HepG2 (cell line): Measurements from ENCODE around the gene RASGRP1. TPM values are rescaled to one million over a fixed set of nuclear protein-coding genes. Genes with fewer than 3 reads are reported as not detected.

Experiments used
- ATAC-seq: fragments of 200-7000 bp; cut with Tn5 transposase; 3 replicates; pipeline ENCODE4 v1.9.1; 2020; ENCODE audit warnings: mild to moderate bottlenecking, moderate library complexity
- BruUV-seq: library from RNA; stranded (reverse); fragments of 400-500 nt; replicated peaks from 2 replicates; lab custom pipeline; 2021; lab: Mats Ljungman, UMichigan
- CTCF ChIA-PET: fragments of 300-600 bp; formaldehyde crosslinking; extraction: SDS; loops from one replicate; lab custom pipeline; 2021; ENCODE audit warnings: low total read pairs, inconsistent platforms, low intra/inter-chr PET ratio; lab: Yijun Ruan, JAX
- POLR2A ChIA-PET: fragments of 350-600 bp; sonication (Branson Sonifier 250); formaldehyde crosslinking; loops from one replicate; lab custom pipeline; 2020; ENCODE audit warnings: antibody characterized with exemption, inconsistent platforms; lab: Yijun Ruan, JAX
- DNase-seq: peaks from one replicate; pipeline ENCODE4 v3.0.0-alpha.2; 2015; ENCODE audit warnings: low spot score
- FAIRE-seq: peaks from 3 replicates; lab custom pipeline; 2011; peaks lifted over from hg19 to GRCh38; lab: Jason Lieb, UNC
- H2AFZ ChIP-seq: one replicate; pipeline ENCODE4 v1.6.1; 2011; ENCODE audit warnings: low read length, inconsistent platforms
- H3K27ac ChIP-seq: fragments of 300-600 bp; 3 replicates; pipeline ENCODE4 v1.8.0; 2011; ENCODE audit warnings: mixed run types, mild to moderate bottlenecking, mixed read lengths, low read length, inconsistent platforms; ENCODE audit not compliant: insufficient read depth; ENCODE audit errors: extremely low read length
- H3K27me3 ChIP-seq, 2 experiments: fragments of 200-600 bp in 1 of 2; 2 replicates in 1 of 2; 3 replicates in 1 of 2; pipeline versions ENCODE4 v1.6.0 to v1.8.0; 2011; ENCODE audit warnings: low read length in 2 of 2, mild to moderate bottlenecking in 2 of 2, moderate library complexity in 2 of 2, inconsistent platforms in 1 of 2; ENCODE audit not compliant: insufficient read depth in 2 of 2, control insufficient read depth in 1 of 2
- H3K36me3 ChIP-seq, 2 experiments: fragments of 200-600 bp in 1 of 2; replicated peaks in 1 of 2; 2 replicates in 1 of 2; 3 replicates in 1 of 2; pipeline versions ENCODE4 v1.5.1 to v1.8.0; 2011; ENCODE audit warnings: low read length in 2 of 2, inconsistent platforms in 1 of 2; ENCODE audit not compliant: insufficient read depth in 2 of 2, control insufficient read depth in 1 of 2
- H3K4me1 ChIP-seq: 2 replicates; pipeline ENCODE4 v1.5.1; 2012; ENCODE audit warnings: low read length, inconsistent platforms; ENCODE audit not compliant: insufficient read depth
- H3K4me2 ChIP-seq: 2 replicates; pipeline ENCODE4 v1.6.0; 2011; ENCODE audit warnings: low read depth, low read length, inconsistent platforms
- H3K4me3 ChIP-seq, 3 experiments: fragments of 200-600 bp in 1 of 3; sonication (generic), shearing (Covaris generic) in 1 of 3; replicated peaks in 1 of 3; 2 replicates each; pipeline ENCODE4 v1.5.1; 2011 to 2016; ENCODE audit warnings: low read length in 3 of 3, inconsistent platforms in 2 of 3, low read depth in 2 of 3, mild to moderate bottlenecking in 2 of 3, control low read depth in 1 of 3, mixed read lengths in 1 of 3; ENCODE audit not compliant: insufficient read depth in 1 of 3
- H3K79me2 ChIP-seq: one replicate; pipeline ENCODE4 v1.6.1; 2011; ENCODE audit warnings: low read length, inconsistent platforms; ENCODE audit not compliant: insufficient read depth
- H3K9ac ChIP-seq: 2 replicates; pipeline ENCODE4 v1.6.0; 2011; ENCODE audit warnings: mild to moderate bottlenecking, low read depth, low read length, inconsistent platforms; ENCODE audit not compliant: insufficient read depth
- H3K9me3 ChIP-seq: 2 replicates; pipeline ENCODE4 v1.5.1; 2012; ENCODE audit warnings: mild to moderate bottlenecking, low read length
- H4K20me1 ChIP-seq: 2 replicates; pipeline ENCODE4 v1.6.0; 2011; ENCODE audit warnings: inconsistent platforms, mild to moderate bottlenecking, low read length, moderate library complexity; ENCODE audit not compliant: insufficient read depth
- DNMT3B ChIP-seq: conservative IDR thresholded peaks from 2 replicates; pipeline ENCODE4 v1.6.1; 2016; ENCODE audit warnings: missing biosample characterization, control low read depth
- FOXJ3 ChIP-seq: sonication (generic); formaldehyde crosslinking; IDR thresholded peaks from 2 replicates; pipeline ENCODE4 v1.4.0; 2020; ENCODE audit warnings: missing genetic modification reagents, mild to moderate bottlenecking, borderline replicate concordance
- MYC ChIP-seq: sonication (generic); formaldehyde crosslinking; IDR thresholded peaks from 2 replicates; pipeline ENCODE4 v1.9.0; 2021; ENCODE audit warnings: missing genetic modification reagents, borderline replicate concordance
- POLR2A ChIP-seq, 2 experiments: IDR thresholded peaks; 2 replicates each; pipeline ENCODE4 v1.6.1; 2011; ENCODE audit warnings: low read depth in 2 of 2, low read length in 2 of 2, mild to moderate bottlenecking in 1 of 2, moderate library complexity in 1 of 2; ENCODE audit not compliant: insufficient read depth in 1 of 2
- SKI ChIP-seq: fragments of 450-650 bp; IDR thresholded peaks from one replicate; pipeline ENCODE4 v1.6.1; 2018; ENCODE audit warnings: mild to moderate bottlenecking; ENCODE audit not compliant: partially characterized antibody
- SP4 ChIP-seq: sonication (generic); formaldehyde crosslinking; IDR thresholded peaks from 2 replicates; pipeline ENCODE4 v1.8.1; 2023; ENCODE audit warnings: mild to moderate bottlenecking, missing genetic modification reagents
- ZBTB21 ChIP-seq: sonication (generic); formaldehyde crosslinking; IDR thresholded peaks from 2 replicates; pipeline ENCODE4 v1.4.0; 2020; ENCODE audit warnings: missing genetic modification reagents
- ZBTB8A ChIP-seq: sonication (generic); formaldehyde crosslinking; IDR thresholded peaks from 2 replicates; pipeline ENCODE4 v1.4.0; 2020; ENCODE audit warnings: mild to moderate bottlenecking, low read depth, missing genetic modification reagents, borderline replicate concordance
- ZNF207 ChIP-seq: fragments of 450-650 bp; IDR thresholded peaks from 2 replicates; pipeline ENCODE4 v1.6.1; 2016; ENCODE audit warnings: antibody characterized with exemption, borderline replicate concordance
- WGBS: methylation state at CpG from one replicate; pipeline ENCODE4 v1.1.6; 2017; ENCODE audit warnings: low lambda C conversion rate; 5-methylcytosine and 5-hydroxymethylcytosine counted together
- in situ Hi-C: cut with HindIII; loops from 2 replicates; pipeline ENCODE4 v1.10.0; 2017; ENCODE audit warnings: low pct_unique_long_range_greater_than_20kb; ENCODE audit not compliant: extremely low pct_ligation_motif_present
- intact Hi-C: fragments of 100-400 bp; cut with micrococcal nuclease; formaldehyde crosslinking; loops from one replicate; pipeline ENCODE4 v1.10.0; 2022; ENCODE audit not compliant: unreplicated experiment
- polyA plus RNA-seq, 8 experiments: library from polyadenylated mRNA; depleted of rRNA in 3 of 8; stranded (reverse) in 7 of 8; unstranded in 1 of 8; fragments of >200 nt; fragmentation: Illumina TruSeq in 4 of 8; extraction: Trizol in 4 of 8; gene quantifications; 2 replicates each; pipeline versions ENCODE4 v1.2.1 to v1.2.3, GENCODE V29; 2011 to 2016; ENCODE audit warnings: low read depth in 4 of 8, missing spikeins in 1 of 8, mixed read lengths in 1 of 8; ENCODE audit not compliant: insufficient read depth in 1 of 8
- total RNA-seq, 5 experiments: library from RNA; depleted of rRNA; stranded (reverse); fragments of >200 nt; fragmentation: Illumina TruSeq; extraction: Trizol; gene quantifications; 2 replicates each; pipeline ENCODE4 v1.2.3, GENCODE V29; 2016; ENCODE audit warnings: low read depth in 1 of 5
- TF ChIP-seq, protein P1 (sequence below): fragments of 450-650 bp; IDR thresholded peaks from 2 replicates; pipeline ENCODE4 v1.6.1; 2016
- TF ChIP-seq, protein P2 (sequence below): sonication (generic); formaldehyde crosslinking; IDR thresholded peaks from 2 replicates; pipeline ENCODE4 v1.4.0; 2020; ENCODE audit warnings: missing genetic modification reagents, borderline replicate concordance

The RASGRP1 gene
- total and polyA plus RNA-seq, 2 of the 13 experiments (the other 11 are each of a cell fraction or from before 2014, with no cell fraction given) = 0.07 TPM; not detected in 1

DNA sequence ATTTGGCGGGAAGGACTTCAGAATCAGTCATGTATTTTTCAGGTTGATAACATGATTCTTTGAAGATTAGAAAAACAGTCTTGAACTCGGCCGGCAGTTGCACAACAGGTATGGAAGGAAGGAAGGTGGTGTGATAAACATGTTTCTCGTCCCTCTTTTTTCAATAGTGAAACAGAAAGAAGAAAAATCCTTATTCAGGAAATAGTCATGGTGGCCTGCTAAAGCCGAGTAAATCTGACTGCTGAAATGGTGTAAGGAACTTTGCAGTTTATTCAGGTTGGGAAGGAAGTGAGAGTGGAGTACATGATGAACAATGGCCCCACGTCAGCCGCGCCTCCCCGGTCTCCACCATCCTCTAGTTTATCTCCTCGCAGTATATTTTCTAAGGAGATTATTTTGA is 6.7 kb downstream of the RASGRP1 start:
- POLR2A ChIA-PET = no interaction called here
- in situ Hi-C loops = no loop called here
- H3K27me3 ChIP-seq = peaks cover 0 to 14% of the 10 kb centered on the region in 2 experiments; a peak in 3 of 5 replicates
- no peak overlapping the region for H3K4me2 ChIP-seq
- no peaks in the 10 kb centered on the region for H3K79me2 ChIP-seq
- BruUV-seq = no TSS peak
- DNase-seq (no peak), ATAC-seq (no peak), FAIRE-seq (no peak)
- H3K36me3 ChIP-seq = no peaks in the 10 kb centered on the region
- H3K27ac ChIP-seq = no peak overlapping the region
- H3K4me1 ChIP-seq = no peaks in the 10 kb centered on the region
- H2AFZ ChIP-seq = no peak overlapping the region
- H3K4me3 ChIP-seq = no peak overlapping the region
- H3K9ac ChIP-seq = no peak overlapping the region
- no peaks in the 10 kb centered on the region for H4K20me1 ChIP-seq
- intact Hi-C loops = no loop called here
- no peaks in the 10 kb centered on the region for H3K9me3 ChIP-seq
- TF ChIP-seq ZNF207 = no peak
- no peak for TF ChIP-seq POLR2A (IDR thresholded peaks at IDR 0.05; ENCODE audit: insufficient read depth in 1 of 2, low read depth in 2 of 2, low read length in 2 of 2)
- no peak for TF ChIP-seq SP4 (CRISPR knock-in tag)
- TF ChIP-seq SKI = no peak
- no peak for TF ChIP-seq MYC (CRISPR knock-in tag)
- no peak for TF ChIP-seq DNMT3B (CRISPR knock-in tag)
- TF ChIP-seq ZBTB8A = no peak
- TF ChIP-seq, protein P1, sequence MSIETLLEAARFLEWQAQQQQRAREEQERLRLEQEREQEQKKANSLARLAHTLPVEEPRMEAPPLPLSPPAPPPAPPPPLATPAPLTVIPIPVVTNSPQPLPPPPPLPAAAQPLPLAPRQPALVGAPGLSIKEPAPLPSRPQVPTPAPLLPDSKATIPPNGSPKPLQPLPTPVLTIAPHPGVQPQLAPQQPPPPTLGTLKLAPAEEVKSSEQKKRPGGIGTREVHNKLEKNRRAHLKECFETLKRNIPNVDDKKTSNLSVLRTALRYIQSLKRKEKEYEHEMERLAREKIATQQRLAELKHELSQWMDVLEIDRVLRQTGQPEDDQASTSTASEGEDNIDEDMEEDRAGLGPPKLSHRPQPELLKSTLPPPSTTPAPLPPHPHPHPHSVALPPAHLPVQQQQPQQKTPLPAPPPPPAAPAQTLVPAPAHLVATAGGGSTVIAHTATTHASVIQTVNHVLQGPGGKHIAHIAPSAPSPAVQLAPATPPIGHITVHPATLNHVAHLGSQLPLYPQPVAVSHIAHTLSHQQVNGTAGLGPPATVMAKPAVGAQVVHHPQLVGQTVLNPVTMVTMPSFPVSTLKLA = no peak
- no peak for TF ChIP-seq ZBTB21 (CRISPR knock-in tag)
- no peak for TF ChIP-seq FOXJ3 (CRISPR knock-in tag)
- TF ChIP-seq, protein P2, sequence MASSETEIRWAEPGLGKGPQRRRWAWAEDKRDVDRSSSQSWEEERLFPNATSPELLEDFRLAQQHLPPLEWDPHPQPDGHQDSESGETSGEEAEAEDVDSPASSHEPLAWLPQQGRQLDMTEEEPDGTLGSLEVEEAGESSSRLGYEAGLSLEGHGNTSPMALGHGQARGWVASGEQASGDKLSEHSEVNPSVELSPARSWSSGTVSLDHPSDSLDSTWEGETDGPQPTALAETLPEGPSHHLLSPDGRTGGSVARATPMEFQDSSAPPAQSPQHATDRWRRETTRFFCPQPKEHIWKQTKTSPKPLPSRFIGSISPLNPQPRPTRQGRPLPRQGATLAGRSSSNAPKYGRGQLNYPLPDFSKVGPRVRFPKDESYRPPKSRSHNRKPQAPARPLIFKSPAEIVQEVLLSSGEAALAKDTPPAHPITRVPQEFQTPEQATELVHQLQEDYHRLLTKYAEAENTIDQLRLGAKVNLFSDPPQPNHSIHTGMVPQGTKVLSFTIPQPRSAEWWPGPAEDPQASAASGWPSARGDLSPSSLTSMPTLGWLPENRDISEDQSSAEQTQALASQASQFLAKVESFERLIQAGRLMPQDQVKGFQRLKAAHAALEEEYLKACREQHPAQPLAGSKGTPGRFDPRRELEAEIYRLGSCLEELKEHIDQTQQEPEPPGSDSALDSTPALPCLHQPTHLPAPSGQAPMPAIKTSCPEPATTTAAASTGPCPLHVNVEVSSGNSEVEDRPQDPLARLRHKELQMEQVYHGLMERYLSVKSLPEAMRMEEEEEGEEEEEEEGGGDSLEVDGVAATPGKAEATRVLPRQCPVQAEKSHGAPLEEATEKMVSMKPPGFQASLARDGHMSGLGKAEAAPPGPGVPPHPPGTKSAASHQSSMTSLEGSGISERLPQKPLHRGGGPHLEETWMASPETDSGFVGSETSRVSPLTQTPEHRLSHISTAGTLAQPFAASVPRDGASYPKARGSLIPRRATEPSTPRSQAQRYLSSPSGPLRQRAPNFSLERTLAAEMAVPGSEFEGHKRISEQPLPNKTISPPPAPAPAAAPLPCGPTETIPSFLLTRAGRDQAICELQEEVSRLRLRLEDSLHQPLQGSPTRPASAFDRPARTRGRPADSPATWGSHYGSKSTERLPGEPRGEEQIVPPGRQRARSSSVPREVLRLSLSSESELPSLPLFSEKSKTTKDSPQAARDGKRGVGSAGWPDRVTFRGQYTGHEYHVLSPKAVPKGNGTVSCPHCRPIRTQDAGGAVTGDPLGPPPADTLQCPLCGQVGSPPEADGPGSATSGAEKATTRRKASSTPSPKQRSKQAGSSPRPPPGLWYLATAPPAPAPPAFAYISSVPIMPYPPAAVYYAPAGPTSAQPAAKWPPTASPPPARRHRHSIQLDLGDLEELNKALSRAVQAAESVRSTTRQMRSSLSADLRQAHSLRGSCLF = no peak
- 37% methylated on average over 10 of the region's 10 CpGs for WGBS
- CTCF ChIA-PET = no interaction called here
